Ureter (tissue), 1 donor: ENCODE results near the gene CA5A. TPM values are rescaled to one million over a fixed set of nuclear protein-coding genes. Genes with fewer than 3 reads are reported as not detected.
A peak's percentile ranks its signal among the peaks of the same experiment; 100 is the strongest.

ENCODE experiments used
- DNase-seq: peaks from one replicate; pipeline ENCODE4 v3.0.0-alpha.2; 2020; ENCODE audit warnings: low spot score
- total RNA-seq: library from RNA; stranded (reverse); gene quantifications from one replicate; pipeline ENCODE4 v1.2.4, GENCODE V29; 2023
- donor health status: DM: yes; HTN: yes; CAD: no.

CA5A gene
- total RNA-seq, 1 donor from 2014 or later = not detected

DNA sequence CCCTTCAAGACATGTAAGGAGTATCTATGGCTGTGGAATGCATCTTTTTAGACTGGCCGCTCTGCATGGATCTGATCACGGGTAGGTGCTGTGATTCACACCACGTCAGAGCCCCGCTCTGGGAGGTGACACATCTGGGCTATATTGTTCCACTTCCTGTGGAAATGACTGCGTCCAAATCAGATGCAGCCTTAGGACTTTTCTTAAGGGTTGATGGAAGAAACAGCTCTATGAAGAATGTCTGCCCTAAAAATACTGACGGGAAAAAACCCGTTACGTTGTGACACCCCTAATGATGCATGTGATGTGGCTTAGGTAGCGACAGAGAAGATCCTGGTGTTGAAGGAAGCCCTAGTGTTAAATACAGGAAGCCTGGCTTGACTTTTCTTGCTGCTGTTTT, 27.1 kb upstream of the CA5A start:
- DNase-seq = no peak

DNA sequence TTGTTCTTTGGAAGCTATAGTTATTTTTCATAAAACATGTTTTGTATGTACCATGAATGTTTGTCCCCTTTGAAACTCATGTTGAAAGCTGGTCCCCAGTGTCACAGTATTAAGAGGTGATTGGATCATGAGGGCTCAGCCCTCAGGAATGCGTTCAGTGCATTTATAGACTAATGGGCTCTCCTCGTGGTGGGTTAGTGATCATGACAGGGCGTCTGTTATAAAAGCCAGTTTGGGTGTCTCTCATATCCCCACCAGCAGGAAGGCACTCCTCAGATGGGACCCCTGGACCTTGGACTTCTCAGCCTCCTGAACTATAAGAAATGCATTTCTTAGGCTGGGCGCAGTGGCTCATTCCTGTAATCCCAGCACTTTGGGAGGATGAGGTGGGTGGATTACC, 25.3 kb upstream of the CA5A start:
- no peak for DNase-seq

DNA sequence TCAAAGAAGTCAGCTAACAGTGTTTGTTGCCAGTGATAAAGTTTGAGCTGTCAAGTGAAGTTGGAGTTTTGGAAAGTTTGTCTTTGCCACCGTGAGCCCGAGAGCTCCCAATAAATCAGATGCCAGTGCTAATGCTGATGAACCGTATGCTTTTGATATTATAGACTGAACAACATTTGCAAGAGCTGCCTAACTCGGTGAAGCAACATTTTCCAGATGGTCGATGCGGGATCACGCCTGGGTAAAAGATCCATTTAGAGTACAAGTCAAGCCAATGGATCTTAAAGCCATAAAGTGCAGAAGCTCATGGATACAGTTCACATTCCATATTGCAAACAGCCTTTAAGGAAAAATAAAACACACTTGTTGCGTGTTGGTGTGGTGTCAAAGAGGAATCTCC, 24.5 kb upstream of the CA5A start:
- no peak for DNase-seq

DNA sequence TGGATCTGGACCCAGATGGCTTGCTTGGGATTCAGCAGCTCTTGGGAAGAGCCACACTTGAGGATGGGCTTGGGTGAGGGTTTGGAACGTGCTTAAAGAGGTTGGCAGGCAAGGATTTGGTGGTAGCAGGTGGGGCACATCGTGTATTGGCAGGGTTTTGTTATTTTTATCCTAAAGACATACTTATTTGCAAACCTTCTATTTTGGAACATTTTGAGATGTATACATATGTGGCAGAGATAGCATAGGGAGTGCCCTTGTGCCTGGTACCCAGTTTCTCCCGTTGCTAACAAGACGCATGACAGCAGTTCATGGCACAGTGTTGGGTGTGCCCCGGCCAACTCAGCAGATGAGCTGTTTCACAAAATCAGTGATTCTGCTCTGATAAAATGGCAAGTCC, 24.0 kb upstream of the CA5A start:
- no peak for DNase-seq

DNA sequence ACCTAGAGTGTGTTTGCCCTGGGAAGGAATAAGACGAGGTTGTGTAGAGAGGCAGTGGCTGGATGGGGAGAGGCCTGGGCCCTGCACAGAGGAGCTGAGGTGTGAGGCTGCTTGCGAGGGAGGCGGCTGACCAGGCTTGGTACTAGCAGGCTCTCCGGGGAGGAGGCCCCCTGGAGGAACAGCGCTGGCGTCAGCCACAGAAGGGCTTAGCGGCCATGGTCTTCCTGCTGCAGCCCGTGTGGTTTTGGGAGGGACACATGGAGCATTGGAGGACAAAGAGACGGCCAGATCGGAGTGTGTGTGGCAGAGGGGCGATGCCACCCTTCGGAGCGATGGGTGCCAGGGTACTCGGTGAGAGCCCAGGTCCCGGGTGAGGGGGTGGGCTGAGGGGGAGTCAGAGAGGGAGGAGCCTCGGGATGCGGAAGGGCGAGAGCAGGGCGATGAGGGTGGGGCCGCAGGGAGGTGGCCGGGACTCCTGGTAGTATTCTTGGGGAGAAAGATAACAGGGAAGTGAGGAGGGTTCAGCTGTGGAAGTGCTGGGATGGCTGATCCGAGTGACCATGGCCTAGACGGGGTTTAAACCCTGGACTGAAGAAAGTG, 23.2 kb upstream of the CA5A start:
- no peak for DNase-seq

DNA sequence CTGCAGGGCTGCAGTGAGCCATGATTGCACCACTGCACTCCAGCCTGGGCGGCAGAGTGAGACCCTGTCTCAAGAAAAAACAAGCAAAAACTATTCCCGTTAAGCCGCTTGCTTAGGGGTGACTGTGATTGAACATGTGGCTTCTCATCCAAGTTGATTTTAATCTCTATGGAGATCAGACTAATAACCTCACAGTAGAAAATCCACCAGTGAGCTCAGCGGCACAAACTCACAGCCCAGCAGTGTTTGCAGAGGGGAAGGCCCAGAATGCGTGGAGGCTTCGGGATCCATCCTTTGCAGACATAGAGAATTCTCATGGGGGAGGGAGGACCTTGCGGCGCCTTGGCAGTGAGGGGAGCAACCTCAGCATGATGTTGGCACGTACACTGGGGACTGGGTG, 22.3 kb upstream of the CA5A start:
- DNase-seq = no peak

DNA sequence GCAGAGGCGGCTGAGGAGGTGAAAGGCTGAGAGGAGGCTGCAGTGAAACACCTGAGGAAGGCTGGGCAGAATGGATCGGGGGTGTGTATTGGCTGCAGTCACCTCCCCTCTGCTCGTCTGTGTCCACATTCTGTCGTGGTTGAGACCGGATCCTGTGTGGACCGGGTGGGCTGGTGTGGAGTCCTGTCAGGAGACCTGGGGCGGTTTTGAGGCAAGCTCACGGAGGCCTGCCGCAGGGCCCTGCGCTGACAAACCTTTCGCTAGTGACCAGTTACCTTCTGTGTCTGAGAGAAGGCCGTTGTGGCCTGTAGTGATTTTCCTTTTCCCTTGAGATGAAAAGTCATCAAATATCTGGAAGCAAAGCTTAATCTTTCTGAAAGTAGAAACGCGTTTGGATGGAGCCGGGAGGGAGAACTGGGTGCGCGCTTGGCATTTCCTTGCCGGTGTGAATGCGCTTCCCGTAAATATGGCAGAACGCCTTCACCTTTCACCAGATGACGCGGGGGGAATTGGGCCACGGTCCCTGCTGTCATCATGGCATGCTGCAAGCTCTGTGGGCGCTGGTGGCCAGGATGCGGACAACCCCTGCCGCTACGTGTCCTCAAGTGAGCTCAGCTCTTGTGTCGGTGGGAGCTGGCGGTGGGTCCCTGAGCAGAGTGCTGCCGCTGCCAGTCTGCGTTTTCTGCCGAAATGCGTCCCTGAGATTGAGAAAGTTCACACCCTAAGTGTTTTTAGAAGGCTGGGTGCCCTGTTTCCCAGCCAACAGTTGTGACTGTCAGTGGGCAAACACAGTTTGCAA, 21.2 kb upstream of the CA5A start:
- DNase-seq = no peak

DNA sequence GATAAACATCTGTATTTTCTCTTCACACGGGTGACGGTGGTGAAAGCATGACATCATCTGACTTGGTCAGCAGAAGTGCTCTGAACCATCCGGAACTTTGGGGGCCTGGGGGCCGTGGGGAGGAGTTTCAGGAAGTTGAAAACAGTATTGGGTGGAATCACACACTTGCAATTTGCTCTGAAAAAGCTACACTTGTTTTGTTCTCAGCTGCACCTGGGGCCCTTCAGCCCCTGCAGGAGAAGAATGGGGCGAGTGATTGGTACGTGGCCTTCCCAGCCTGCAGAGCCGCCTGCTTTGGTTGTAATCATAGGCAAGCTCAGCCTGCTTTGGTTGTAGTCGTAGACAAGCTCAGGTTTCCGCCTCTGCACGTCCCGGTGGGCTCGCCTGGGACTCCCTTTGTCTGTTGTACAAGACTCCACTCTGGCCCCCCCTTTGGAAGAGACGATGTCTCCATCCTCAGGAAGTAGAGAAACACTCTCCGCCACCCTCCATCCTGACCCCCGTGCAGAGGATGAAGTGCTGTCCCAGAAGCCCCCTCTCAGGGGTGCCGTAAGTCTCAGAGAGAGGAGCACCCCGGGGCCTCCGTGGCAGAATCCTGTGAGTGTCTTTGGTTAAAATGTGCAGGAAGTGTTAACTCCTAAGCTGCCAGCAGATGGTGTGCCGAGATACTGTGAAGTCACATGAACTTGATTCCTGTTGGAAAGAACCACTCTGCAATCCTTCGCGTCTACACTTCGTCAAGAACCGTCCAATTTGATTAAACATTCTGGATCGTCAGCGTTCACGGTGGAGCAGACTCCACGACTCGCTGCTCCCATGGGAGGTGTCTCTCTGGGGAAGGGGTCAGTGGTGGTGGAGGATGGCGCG, 20.3 kb upstream of the CA5A start:
- DNase-seq = no peak

DNA sequence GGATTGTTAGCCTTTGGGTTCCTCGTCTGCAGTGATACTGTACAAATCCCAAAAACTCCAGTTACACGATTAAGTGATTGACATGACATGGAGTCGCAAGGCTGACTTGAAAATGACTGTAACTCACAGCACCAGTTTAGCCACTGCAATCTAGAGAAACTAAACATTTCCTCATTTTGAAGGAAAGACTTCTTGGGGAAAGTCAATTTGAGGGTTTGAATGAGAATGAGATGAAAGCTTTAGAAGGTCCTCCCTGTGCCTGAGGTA, 19.7 kb upstream of the CA5A start:
- DNase-seq = no peak

DNA sequence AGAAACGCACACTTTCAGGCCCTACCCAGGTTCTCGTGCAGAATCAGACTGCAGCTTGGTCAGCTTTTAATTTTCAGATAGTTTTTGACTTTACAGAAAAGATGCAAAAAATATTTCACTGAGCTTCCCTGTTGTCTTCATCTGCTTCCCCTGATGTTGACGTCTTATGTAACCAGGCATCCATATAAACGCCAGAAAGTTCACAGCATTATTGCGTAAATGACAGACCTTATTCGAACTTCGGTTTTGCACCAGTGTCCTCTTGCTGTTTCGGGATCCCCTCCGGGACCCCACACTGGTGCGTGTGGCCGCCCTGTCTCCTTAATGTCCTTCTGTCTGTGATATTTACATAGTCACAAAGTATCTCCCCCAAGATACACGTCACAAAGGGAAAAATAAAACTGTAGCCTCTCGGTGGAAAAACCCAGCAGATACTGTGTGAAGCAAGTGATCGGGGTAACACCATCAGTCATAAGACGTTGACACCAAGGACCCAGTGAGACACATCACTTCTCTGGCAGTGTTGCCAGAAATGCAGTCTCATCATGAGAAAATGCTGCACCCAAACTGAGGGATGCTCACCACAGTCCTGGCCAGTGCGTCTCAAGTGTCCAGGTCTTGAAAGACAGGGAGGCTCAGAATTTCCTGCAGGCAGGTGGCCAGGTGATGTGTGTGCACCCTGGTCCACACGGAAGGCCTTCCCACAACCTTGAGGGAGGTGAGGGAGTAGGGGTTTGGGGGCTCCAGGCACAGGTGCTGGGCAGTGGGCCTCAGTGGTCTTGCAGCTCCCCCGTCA, 19.2 kb upstream of the CA5A start:
- no peak for DNase-seq

DNA sequence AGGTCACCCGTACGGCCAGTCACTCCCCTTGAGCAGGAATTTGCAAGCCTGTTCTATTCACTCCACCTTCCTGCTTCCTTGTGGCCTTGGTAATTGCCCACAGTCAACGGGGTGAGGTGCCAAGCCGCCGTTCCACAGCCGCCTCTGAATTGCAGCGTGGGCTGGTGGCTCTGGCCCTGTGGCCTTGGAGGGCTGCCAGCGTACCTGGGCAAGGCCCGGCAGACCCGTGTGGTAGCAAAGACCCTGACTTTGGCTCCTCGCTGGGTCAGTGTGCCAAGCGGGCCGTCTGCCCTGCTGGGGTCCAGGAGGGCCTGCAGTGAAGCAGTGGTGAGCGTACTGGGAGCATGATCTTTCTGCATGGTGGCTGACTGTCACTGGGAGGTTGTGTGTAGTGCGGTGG, 18.5 kb upstream of the CA5A start:
- DNase-seq = no peak

DNA sequence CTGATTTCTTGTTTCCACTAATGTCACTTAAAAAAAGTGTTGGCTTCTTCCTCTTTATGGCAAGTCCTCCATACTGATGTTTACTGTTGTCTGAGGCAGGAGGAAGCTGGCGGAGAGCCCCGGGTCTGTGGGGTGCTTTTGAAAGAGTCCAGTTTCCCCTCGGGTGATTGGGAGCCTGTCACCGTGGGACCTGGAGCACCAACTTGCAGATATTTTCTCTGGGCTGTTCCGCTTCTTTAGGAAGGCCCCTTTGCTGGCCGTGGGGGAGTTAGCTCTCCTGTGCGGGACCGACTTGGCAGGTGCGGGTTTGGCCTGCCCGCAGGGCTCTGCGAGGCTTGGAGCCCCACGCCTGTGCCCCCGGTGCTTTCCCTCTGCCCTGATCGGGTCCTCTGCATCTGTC, 18.0 kb upstream of the CA5A start:
- DNase-seq = no peak

DNA sequence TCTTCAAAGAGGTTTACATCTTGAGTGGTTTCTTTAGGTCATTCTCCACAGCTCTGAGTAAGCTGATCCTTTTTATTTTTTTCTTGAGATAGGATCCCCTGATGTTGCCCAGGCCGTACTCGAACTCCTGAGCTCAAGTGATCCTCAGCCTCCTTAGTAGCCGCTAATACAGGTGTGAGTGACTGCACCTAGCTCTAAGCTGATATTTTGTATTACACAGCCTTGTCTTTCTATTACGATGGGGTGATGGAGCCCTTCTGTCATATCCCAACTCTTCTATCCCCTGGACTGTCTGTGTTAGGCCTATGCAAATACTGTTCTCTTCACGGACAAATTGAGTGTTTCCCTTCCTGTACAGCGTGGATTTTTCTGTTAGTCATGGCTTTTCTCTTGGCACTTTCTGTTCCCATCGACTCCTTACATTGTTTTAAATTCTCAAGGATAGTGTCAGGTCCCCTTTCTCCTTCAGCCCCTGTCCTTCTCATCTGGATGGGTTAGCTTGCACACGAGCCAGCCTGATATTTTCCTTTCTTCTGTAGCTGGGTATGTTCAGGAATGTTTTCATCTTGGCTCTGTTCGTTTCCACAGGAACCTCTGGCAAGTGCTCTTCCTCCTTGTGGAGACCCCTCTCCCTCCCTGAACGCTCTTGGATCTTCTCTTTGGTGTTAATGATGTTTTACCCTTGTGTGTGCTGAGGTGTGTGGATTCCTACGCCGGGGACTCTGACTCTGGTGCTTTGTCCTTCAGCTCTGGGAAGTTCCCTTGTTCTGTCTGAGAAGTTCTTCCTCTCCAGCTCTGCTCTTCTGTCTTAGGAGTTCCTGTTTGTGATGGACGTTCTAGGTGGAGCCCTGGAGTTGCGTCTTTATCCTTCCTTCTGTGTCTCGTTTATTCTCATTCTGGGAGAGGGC, 17.2 kb upstream of the CA5A start:
- DNase-seq = no peak

DNA sequence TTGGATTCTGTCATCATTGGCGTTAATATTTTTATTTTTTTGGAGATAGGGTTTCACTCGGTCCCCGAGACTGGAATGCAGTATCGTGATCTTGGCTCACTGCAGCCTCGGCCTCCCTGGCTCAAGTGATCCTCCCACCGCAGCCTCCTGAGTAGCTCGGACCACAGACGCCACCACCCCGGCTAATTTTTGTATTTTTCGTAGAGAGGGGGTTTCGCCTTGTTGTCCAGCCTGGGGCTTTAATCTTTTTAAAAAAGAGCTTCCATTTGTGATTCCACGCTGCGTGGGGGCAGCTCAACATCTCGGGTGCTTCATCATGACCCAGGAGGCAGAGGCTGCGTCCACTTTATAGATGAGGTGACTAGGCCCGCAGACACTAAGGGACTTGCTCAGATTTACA, 16.4 kb upstream of the CA5A start:
- DNase-seq = no peak

DNA sequence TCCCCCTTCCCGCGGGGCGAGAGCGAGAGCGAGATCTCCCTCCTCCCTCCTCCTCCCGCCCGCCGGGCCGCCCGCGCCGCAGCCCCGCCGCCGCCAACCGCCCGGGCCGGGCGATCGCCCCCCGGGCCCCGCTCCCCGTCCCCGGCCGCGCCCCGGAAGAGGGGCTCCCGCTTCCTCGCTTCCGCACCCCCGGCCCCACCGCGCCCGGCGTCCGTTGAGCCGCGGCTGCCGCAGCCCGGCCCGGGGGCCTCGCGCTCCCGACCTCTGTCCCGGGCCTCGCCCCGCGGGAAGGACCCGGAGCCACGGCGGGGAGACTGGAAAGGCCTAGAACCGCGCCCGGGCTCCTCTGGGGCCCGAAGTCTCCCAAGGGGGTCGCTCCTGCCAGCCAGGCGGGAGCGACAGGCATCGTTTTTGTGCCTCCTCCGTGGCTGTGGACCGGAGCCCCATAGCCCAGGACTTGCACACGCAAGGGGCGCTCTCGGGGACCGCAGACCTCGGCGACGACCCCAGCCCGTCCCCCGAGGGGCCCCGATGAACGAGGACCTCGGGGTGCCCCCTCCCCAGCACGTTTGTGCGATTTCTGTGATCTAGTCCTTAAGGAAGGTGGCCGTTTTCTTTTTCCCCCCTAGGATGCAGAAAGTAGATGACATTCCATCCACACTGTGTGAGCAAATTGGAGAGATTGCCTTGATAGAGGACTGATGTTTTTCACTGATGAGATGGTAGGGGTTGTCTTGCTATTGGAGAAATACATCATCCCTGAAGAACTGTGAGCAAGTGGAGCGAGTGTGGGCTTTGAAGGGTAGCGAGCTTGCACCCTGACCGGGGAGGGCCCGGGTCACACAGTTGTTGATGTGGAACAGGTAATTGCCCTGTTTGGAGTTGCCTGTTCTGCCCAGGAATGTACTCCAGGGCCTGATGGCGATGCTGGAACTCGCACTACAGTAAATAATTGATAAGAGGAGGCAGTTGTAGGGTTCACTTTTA, 15.5 kb upstream of the CA5A start:
- no peak for DNase-seq

DNA sequence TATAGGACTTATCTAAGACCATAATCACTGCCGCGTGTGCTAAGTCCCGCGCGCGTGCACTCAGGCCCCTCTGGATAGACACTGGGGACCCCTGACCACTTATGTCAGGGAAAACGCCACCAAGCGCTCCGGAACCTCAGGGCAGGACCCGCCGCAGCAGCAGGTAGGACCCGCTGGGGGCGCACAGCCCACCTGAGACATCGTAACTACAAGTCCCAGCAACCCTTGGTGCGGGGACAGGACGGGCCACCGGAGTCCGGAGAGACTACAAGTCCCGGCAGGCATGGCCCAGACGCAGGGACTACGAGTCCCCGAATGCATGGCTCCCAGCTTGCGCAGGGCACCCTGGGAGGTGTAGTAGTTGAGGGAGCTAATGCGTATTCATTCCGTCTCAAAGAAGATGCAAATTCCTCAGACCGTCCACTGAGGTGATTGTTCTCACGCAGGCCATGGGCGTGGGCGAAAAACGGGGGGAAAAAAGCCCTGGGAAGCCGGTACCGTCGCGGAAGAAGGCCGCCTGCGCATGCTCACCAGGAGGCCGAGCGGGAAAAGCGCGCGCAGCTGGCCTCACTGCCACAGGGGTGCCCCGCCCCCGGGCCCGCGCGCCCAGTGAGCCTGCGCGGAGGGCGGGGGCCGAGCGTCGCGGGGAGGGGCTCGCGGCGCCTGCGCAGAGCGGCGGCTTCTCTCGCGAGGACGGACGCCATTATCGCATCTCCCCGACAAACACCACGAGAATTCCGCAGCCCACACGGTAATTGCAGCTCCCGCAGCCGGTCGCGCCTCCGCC, 14.6 kb upstream of the CA5A start, which contains the start of gene BANP:
TSS of gene BANP (plus strand) at position 670 of the 787 bp plus-strand sequence. CDS start 23,682 bp downstream, outside the sequence.
- DNase-seq = peak; percentile 97

DNA sequence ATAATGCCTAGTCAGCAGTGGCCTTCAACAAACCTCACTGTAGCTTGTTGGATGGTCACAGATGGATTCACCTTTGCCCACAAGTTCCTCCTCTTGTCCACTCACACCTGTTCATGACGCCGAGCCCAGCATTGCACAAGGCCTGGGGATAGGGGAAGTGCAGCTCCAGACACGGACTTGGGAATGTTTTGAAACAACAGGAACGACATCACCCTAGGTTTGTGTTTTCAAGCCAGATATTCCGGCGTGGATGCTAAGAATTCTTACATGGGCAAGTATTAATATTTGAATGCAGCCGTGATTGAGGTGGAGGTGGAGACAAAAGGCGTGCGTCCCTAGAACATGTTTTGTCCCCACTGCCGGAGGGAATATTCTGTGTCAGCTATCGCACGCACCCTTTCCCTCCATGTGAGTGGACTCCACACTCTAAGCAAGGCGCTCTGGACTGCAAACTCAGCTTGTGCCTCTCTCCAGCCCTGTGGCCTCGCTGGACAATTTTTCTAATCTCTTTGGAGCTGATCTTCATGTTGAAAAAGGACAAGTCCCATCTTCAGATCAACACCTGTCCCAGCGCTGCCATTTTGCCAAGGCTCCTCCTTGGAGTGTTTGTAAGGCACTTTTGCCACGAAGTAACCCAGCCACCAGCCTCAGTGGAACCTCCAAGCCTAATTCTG, 12.9 kb upstream of the CA5A start:
- DNase-seq = no peak

DNA sequence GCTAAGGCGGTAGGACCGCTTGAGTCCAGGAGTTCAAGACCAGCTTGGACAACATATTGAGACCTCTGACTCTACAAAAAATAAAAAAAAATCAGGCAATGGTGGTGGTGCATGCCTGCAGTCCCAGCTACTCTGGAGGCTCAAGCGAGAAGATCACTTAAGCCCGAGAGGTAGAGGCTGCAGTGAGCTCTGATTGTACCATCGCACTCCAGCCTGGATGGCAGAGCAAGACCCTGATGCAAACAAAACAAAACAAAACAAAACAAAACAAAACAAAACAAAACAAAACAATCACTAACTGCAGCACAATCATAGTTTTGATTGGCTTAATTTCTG, 12.4 kb upstream of the CA5A start:
- no peak for DNase-seq
